Upper lobe of left lung (tissue), 4 donors: ENCODE results near the gene HCN3.

ENCODE experiments used
- EP300 ChIP-seq, 4 donors: sonication (generic); formaldehyde crosslinking; IDR thresholded peaks; one replicate each; pipeline ENCODE4 v1.5.1; 2017; ENCODE audit warnings: antibody characterized with exemption in 4 of 4, control low read depth in 2 of 4
- POLR2A ChIP-seq, 4 donors: fragments of 450-650 bp; IDR thresholded peaks; one replicate each; pipeline ENCODE4 v1.5.1; 2016 to 2017; ENCODE audit warnings: antibody characterized with exemption in 4 of 4, mild to moderate bottlenecking in 2 of 4
- TF ChIP-seq, protein P1 (sequence below), 6 experiments: fragments of 450-650 bp in 4 of 6; fragments of 200-600 bp in 2 of 6; sonication (generic) in 2 of 6; IDR thresholded peaks; one replicate each; pipeline ENCODE4 v1.5.1; 2016 to 2019; ENCODE audit warnings: antibody characterized with exemption in 6 of 6

DNA sequence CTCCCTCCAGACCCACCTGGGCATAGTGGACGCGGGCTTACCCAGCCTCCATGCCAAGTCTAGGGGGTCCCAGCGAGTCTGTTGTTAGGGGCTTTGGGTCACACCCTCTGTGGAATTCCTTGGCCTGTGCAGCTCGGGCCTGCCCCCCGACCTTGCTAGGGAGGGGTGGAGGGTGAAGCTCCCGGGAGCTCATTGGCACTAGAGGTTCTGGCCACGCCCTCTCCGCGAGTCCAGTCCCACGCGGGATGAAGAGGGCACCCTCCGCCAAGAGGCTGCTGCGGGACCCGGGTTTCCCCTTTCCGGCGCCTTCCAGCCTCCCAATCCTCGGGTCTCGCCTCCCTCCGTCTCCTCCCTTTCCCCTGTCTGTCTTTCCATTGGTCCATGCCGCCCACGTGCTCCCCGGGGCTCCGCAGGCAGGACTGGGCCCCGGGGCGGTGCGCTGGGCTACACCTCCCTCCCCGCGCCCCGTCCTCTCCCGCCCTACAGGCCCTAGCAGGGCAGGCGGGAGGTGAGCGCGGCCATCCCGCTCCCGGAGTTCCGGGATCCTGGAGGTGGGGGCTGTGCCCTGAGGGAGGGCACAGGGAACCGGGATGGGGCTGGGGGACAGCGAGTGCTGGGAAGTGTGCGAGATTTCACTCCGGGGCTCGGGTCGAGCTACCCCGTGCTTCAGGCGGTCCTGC, 46.9 kb downstream of the HCN3 start:
- TF ChIP-seq EP300 (IDR thresholded peaks at IDR 0.05), result peak in 1 of 4 donors; percentile 3
- TF ChIP-seq, protein P1, sequence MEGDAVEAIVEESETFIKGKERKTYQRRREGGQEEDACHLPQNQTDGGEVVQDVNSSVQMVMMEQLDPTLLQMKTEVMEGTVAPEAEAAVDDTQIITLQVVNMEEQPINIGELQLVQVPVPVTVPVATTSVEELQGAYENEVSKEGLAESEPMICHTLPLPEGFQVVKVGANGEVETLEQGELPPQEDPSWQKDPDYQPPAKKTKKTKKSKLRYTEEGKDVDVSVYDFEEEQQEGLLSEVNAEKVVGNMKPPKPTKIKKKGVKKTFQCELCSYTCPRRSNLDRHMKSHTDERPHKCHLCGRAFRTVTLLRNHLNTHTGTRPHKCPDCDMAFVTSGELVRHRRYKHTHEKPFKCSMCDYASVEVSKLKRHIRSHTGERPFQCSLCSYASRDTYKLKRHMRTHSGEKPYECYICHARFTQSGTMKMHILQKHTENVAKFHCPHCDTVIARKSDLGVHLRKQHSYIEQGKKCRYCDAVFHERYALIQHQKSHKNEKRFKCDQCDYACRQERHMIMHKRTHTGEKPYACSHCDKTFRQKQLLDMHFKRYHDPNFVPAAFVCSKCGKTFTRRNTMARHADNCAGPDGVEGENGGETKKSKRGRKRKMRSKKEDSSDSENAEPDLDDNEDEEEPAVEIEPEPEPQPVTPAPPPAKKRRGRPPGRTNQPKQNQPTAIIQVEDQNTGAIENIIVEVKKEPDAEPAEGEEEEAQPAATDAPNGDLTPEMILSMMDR (IDR thresholded peaks at IDR 0.05), result peak in 3 of 6 experiments; percentile 3 to 25 (median 18)
- TF ChIP-seq POLR2A (IDR thresholded peaks at IDR 0.05), result peak in 3 of 4 donors; percentile 34 to 83 (median 65)
